HG03159 (cell line): Measurements from ENCODE around the gene LRMDA.
"Not testable (repeated sequence)": the region's sequence is repeated elsewhere in the genome, so short reads cannot be mapped to it uniquely, and the experiment has no call there.

ENCODE experiments used
- ATAC-seq: cut with Tn5 transposase; IDR thresholded peaks from one replicate; pipeline ENCODE4 v1.9.1; 2021; ENCODE audit warnings: mild to moderate bottlenecking, moderate library complexity; ENCODE audit not compliant: unreplicated experiment

Gene LRMDA

GRCh38 chr10:75764974-75765788, 333.8 kb downstream of the LRMDA start:
- ATAC-seq, result no peak

- no peak for ATAC-seq
These were observed 334.3 kb downstream of the LRMDA start for GRCh38 chr10:75765789-75766096.

- ATAC-seq, result no peak
These were observed 334.7 kb downstream of the LRMDA start for GRCh38 chr10:75766106-75766505.

- not testable (repeated sequence) for ATAC-seq
These were observed 335.3 kb downstream of the LRMDA start for GRCh38 chr10:75766752-75767151.

GRCh38 chr10:75770626-75771081, 339.2 kb downstream of the LRMDA start:
- no peak for ATAC-seq

GRCh38 chr10:75771606-75772005, 340.2 kb downstream of the LRMDA start:
- ATAC-seq, result no peak

- ATAC-seq, result peak; percentile 74
These were observed 340.9 kb downstream of the LRMDA start for GRCh38 chr10:75772153-75772887.

- ATAC-seq, result no peak
These were observed 341.9 kb downstream of the LRMDA start for GRCh38 chr10:75773231-75773780.

- no peak for ATAC-seq
These were observed 342.7 kb downstream of the LRMDA start for GRCh38 chr10:75773813-75774782.

- ATAC-seq, result no peak
These were observed 343.5 kb downstream of the LRMDA start for GRCh38 chr10:75774783-75775490.

- ATAC-seq, result no peak
These were observed 345.5 kb downstream of the LRMDA start for GRCh38 chr10:75776738-75777504.

- no peak for ATAC-seq
These were observed 347.2 kb downstream of the LRMDA start for GRCh38 chr10:75778665-75779064.

- ATAC-seq, result no peak
These were observed 347.9 kb downstream of the LRMDA start for GRCh38 chr10:75779276-75779675.

- ATAC-seq, result no peak
These were observed 351.2 kb downstream of the LRMDA start for GRCh38 chr10:75782463-75783248.

GRCh38 chr10:75788394-75789205, 357.2 kb downstream of the LRMDA start:
- ATAC-seq, result no peak

- no peak for ATAC-seq
These were observed 362.4 kb downstream of the LRMDA start for GRCh38 chr10:75793848-75794247.

GRCh38 chr10:75801121-75801520, 369.7 kb downstream of the LRMDA start:
- no peak for ATAC-seq

GRCh38 chr10:75801661-75802060, 370.2 kb downstream of the LRMDA start:
- ATAC-seq, result no peak
